ENCODE data around the gene OR2AP1. TPM values are rescaled to one million over a fixed set of nuclear protein-coding genes. Genes with fewer than 3 reads are reported as not detected.
"Not testable (repeated sequence)": the region's sequence is repeated elsewhere in the genome, so short reads cannot be mapped to it uniquely, and the experiment has no call there.

The OR2AP1 gene
- total and polyA plus RNA-seq, 4 experiments from 2014 or later = not detected

DNA sequence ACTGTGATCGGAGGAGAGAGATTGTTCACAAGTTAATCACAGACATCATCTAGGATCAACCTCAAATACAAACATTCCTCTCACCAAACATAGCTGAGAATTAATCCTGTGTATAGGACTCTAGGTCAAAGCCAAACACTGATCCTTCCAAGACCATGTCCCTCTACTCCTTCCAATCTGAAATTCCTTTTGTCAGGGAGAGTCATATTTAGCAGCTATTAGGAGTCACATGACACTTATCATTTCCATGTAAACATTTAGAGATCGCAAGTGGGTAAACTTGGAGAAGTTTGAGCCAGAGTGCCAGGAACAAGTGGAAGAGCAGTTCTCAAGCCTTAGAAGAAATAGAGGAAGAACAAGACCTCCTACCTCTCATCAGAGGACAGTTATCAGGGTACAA is 13.5 kb downstream of the OR2AP1 start:
- Histone ChIP-seq H3K27me3 (ENCODE audit: insufficient read depth, low read length) (peaks cover 6% of the 10 kb centered on the region), H3K36me3 (ENCODE audit: insufficient read depth, low read length) (no peaks in the 10 kb centered on the region), H3K27ac (ENCODE audit: low read depth, low read length) (no peak overlapping the region), H3K4me3 (ENCODE audit: low read length in 2 of 2) (no peak overlapping the region), H3K4me1 (ENCODE audit: insufficient read depth, low read length) (no peaks in the 10 kb centered on the region), H3K9me3 (ENCODE audit: control insufficient read depth in 1 of 2, low read length in 2 of 2) (no peaks in the 10 kb centered on the region)
- ChIA-PET CTCF (ENCODE audit: partially characterized antibody) (no interaction called here), POLR2A (ENCODE audit: partially characterized antibody) (no interaction called here)
- H3K9me3 Mint-ChIP-seq = peaks cover 0 to 23% (median 6%) of the 10 kb centered on the region in 8 donors
- intact Hi-C loops (cut with micrococcal nuclease) = no loop called here
- H3K4me3 Mint-ChIP-seq = no peak overlapping the region
- H3K36me3 Mint-ChIP-seq = peaks cover 0 to 3% of the 10 kb centered on the region in 2 donors
- H3K27me3 Mint-ChIP-seq = peaks cover 15 to 42% of the 10 kb centered on the region in 2 donors
- DNase-seq = no peak
- H3K4me1 Mint-ChIP-seq = no peaks in the 10 kb centered on the region
- H3K27ac Mint-ChIP-seq = no peak overlapping the region

DNA sequence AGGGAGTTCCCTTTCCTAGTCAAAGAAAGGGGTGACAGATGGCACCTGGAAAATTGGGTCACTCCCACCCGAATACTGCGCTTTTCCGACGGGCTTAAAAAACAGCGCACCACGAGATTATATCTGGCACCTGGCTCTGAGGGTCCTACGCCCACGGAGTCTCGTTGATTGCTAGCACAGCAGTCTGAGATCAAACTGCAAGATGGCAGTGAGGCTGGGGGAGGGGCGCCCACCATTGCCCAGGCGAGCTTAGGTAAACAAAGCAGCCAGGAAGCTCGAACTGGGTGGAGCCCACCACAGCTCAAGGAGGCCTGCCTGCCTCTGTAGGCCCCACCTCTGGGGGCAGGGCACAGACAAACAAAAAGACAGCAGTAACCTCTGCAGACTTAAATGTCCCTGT is 17.9 kb downstream of the OR2AP1 start:
- H3K4me3 ChIP-seq (ENCODE audit: low read length in 2 of 2); H3K9me3 ChIP-seq (ENCODE audit: control insufficient read depth in 1 of 2, low read length in 2 of 2); H3K27me3 ChIP-seq (ENCODE audit: insufficient read depth, low read length); H3K36me3 Mint-ChIP-seq; POLR2A ChIA-PET (ENCODE audit: partially characterized antibody); H3K27ac Mint-ChIP-seq; H3K27ac ChIP-seq (ENCODE audit: low read depth, low read length); H3K4me3 Mint-ChIP-seq; H3K36me3 ChIP-seq (ENCODE audit: insufficient read depth, low read length); CTCF ChIA-PET (ENCODE audit: partially characterized antibody); H3K4me1 ChIP-seq (ENCODE audit: insufficient read depth, low read length); DNase-seq; intact Hi-C loops (cut with micrococcal nuclease); H3K4me1 Mint-ChIP-seq: not testable (repeated sequence)
- H3K27me3 Mint-ChIP-seq = peaks cover 14 to 42% of the 10 kb centered on the region in 2 donors
- peaks cover 0 to 34% (median 20%) of the 10 kb centered on the region in 8 donors for H3K9me3 Mint-ChIP-seq

DNA sequence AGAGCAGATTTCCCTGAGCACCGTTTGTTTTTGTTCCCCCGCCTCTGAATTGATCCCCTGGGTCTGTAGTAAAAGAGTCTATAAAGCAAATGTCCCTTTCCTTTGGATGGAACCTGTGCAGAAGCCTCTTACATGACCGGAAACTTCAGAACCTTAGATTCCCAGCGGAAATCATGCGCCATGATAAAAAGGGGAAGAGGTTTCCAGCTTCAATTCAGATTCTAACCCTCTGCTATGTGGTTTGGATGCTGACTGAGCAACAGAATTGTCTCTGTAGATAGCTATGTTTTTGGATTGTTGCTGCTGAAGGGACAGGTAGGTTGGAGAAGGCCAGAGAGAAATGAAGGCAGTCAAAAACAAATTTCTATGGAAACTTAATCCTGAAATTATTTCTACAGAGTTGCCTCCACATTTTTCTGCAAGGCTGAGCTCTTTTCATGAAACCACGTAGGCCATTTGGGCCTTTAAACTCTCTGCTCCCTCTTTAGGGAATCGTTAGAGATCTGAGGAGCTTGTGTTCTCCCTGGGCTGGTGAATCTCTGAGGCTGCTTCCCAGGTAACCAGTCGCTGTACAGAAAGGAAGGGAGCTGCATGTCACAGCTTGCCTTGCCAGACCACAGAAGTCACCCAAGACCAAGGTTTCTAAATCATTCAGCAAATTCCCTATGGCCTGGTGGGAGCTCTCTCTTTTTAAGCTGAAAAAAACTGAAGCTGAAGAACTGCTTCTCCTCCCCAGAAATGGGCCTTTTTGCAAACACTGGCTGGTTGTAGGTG is 35.7 kb downstream of the OR2AP1 start:
- H3K9me3 Mint-ChIP-seq = no peaks in the 10 kb centered on the region
- Histone ChIP-seq H3K9me3 (ENCODE audit: control insufficient read depth in 1 of 2, low read length in 2 of 2) (no peaks in the 10 kb centered on the region), H3K36me3 (ENCODE audit: insufficient read depth, low read length) (no peaks in the 10 kb centered on the region), H3K4me1 (ENCODE audit: insufficient read depth, low read length) (no peaks in the 10 kb centered on the region), H3K27ac (ENCODE audit: low read depth, low read length) (no peak overlapping the region), H3K27me3 (ENCODE audit: insufficient read depth, low read length) (no peaks in the 10 kb centered on the region), H3K4me3 (ENCODE audit: low read length in 2 of 2) (no peak overlapping the region)
- peaks cover 0 to 3% of the 10 kb centered on the region in 2 donors for H3K36me3 Mint-ChIP-seq
- ChIA-PET POLR2A (ENCODE audit: partially characterized antibody) (no interaction called here), CTCF (ENCODE audit: partially characterized antibody) (interaction anchor here (0.5 to 1.6 kb wide), 4 partner anchors 11 to 900 kb away, joined by 3 to 5 read pairs (median 3); no protein-coding TSS in a partner anchor)
- peaks cover 14 to 15% of the 10 kb centered on the region in 2 donors for H3K27me3 Mint-ChIP-seq
- intact Hi-C loops (cut with micrococcal nuclease) = no loop called here
- H3K4me3 Mint-ChIP-seq = no peak overlapping the region
- peaks cover 0 to 3% (median under 1%) of the 10 kb centered on the region in 4 donors for H3K4me1 Mint-ChIP-seq
- DNase-seq = no peak
- no peak overlapping the region for H3K27ac Mint-ChIP-seq

DNA sequence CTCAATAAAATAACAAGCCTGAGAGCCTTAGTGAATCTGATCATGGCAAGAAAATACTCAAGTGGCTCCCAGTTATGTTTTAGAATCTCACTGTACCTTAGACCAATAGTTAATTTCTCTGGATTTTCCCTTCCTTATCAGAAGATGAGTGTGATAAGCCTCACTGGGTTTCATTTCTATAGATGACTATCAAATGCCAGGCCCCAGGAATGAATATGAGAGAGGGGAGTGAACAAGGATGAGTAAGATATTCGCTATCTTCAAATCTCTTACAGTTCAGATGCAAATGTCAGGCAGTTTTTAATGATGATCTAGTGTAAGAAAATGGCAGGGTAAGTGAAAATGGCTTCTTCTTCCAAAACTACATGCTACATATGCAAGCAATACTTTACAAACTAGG is 38.3 kb downstream of the OR2AP1 start:
- POLR2A ChIA-PET (ENCODE audit: partially characterized antibody) = no interaction called here
- H3K4me3 ChIP-seq (ENCODE audit: low read length in 2 of 2) = no peak overlapping the region
- Mint-ChIP-seq H3K4me3 (no peak overlapping the region), H3K4me1 (no peaks in the 10 kb centered on the region), H3K27me3 (peaks cover 15 to 17% of the 10 kb centered on the region in 2 donors), H3K9me3 (peaks cover 0 to 17% (median 9%) of the 10 kb centered on the region in 8 donors), H3K36me3 (peaks cover 0 to 6% of the 10 kb centered on the region in 2 donors), H3K27ac (no peak overlapping the region)
- H3K4me1 ChIP-seq (ENCODE audit: insufficient read depth, low read length) = no peaks in the 10 kb centered on the region
- CTCF ChIA-PET (ENCODE audit: partially characterized antibody) = interaction anchor here (0.9 kb wide), 1 partner anchor 9 kb away, joined by 3 read pairs; no protein-coding TSS in a partner anchor
- no peak for DNase-seq
- no peaks in the 10 kb centered on the region for H3K36me3 ChIP-seq (ENCODE audit: insufficient read depth, low read length)
- intact Hi-C loops (cut with micrococcal nuclease) = no loop called here
- no peaks in the 10 kb centered on the region for H3K27me3 ChIP-seq (ENCODE audit: insufficient read depth, low read length)
- no peak overlapping the region for H3K27ac ChIP-seq (ENCODE audit: low read depth, low read length)
- no peaks in the 10 kb centered on the region for H3K9me3 ChIP-seq (ENCODE audit: control insufficient read depth in 1 of 2, low read length in 2 of 2)

DNA sequence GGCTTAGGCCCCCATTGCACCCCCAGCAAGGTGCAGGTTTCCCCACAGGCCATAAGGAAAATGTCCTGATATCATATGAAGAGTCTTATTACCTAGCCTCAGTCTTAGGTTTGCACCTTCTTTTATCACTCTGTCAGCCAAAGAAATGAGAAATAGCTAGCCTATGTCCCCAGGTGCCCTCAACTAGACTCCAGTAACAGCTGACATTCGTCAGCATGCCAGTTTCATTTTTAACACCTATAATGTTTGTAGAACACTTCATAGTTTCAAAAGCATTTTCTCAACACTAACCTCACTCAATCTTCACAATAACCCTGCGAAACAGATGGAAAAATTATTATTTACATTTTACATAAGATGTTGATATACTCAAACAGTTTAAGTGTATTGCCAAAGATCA is 40.4 kb downstream of the OR2AP1 start:
- peaks cover 2 to 36% (median 24%) of the 10 kb centered on the region in 8 donors for H3K9me3 Mint-ChIP-seq
- H3K4me3 ChIP-seq (ENCODE audit: low read length in 2 of 2) = no peak overlapping the region
- peaks cover 4 to 18% of the 10 kb centered on the region in 2 donors for H3K36me3 Mint-ChIP-seq
- no peaks in the 10 kb centered on the region for H3K9me3 ChIP-seq (ENCODE audit: control insufficient read depth in 1 of 2, low read length in 2 of 2)
- POLR2A ChIA-PET (ENCODE audit: partially characterized antibody) = no interaction called here
- no peak overlapping the region for H3K27ac Mint-ChIP-seq
- intact Hi-C loops (cut with micrococcal nuclease) = no loop called here
- no peak overlapping the region for H3K4me3 Mint-ChIP-seq
- CTCF ChIA-PET (ENCODE audit: partially characterized antibody) = no interaction called here
- H3K36me3 ChIP-seq (ENCODE audit: insufficient read depth, low read length) = no peaks in the 10 kb centered on the region
- H3K4me1 Mint-ChIP-seq = no peaks in the 10 kb centered on the region
- no peak for DNase-seq
- H3K27me3 ChIP-seq (ENCODE audit: insufficient read depth, low read length) = no peaks in the 10 kb centered on the region
- H3K27ac ChIP-seq (ENCODE audit: low read depth, low read length) = no peak overlapping the region
- no peaks in the 10 kb centered on the region for H3K4me1 ChIP-seq (ENCODE audit: insufficient read depth, low read length)
- peaks cover 22 to 26% of the 10 kb centered on the region in 2 donors for H3K27me3 Mint-ChIP-seq

DNA sequence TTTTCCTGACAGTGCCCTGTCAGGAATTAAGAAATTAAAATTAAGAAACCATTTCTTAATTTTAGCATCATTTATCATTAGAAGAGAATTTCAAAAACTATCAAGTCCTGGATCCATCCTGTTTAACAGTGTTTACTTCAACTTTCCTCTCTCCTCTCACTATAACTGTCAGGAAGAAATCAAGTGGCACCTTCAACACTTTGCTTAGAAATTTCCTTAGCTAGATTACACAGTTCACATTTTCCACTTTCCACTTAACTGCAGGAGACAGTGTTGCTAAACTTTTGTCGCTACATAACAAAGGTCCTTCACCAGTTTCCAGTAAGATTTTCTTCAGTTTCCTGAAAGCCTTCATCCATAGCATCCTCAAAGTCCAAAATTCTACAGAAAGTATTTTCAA is 42.5 kb downstream of the OR2AP1 start:
- ChIA-PET CTCF (ENCODE audit: partially characterized antibody) (no interaction called here), POLR2A (ENCODE audit: partially characterized antibody) (no interaction called here)
- Mint-ChIP-seq H3K27ac (no peak overlapping the region), H3K4me1 (peaks cover 0 to 4% (median 2%) of the 10 kb centered on the region in 4 donors), H3K4me3 (no peak overlapping the region), H3K9me3 (peaks cover 2 to 37% (median 24%) of the 10 kb centered on the region in 8 donors), H3K36me3 (peaks cover 4 to 18% of the 10 kb centered on the region in 2 donors), H3K27me3 (peaks cover 25 to 33% of the 10 kb centered on the region in 2 donors)
- Histone ChIP-seq H3K27me3 (ENCODE audit: insufficient read depth, low read length) (no peaks in the 10 kb centered on the region), H3K4me3 (ENCODE audit: low read length in 2 of 2) (no peak overlapping the region), H3K9me3 (ENCODE audit: control insufficient read depth in 1 of 2, low read length in 2 of 2) (no peaks in the 10 kb centered on the region), H3K36me3 (ENCODE audit: insufficient read depth, low read length) (no peaks in the 10 kb centered on the region), H3K4me1 (ENCODE audit: insufficient read depth, low read length) (no peaks in the 10 kb centered on the region), H3K27ac (ENCODE audit: low read depth, low read length) (no peak overlapping the region)
- DNase-seq = no peak
- intact Hi-C loops (cut with micrococcal nuclease) = no loop called here

DNA sequence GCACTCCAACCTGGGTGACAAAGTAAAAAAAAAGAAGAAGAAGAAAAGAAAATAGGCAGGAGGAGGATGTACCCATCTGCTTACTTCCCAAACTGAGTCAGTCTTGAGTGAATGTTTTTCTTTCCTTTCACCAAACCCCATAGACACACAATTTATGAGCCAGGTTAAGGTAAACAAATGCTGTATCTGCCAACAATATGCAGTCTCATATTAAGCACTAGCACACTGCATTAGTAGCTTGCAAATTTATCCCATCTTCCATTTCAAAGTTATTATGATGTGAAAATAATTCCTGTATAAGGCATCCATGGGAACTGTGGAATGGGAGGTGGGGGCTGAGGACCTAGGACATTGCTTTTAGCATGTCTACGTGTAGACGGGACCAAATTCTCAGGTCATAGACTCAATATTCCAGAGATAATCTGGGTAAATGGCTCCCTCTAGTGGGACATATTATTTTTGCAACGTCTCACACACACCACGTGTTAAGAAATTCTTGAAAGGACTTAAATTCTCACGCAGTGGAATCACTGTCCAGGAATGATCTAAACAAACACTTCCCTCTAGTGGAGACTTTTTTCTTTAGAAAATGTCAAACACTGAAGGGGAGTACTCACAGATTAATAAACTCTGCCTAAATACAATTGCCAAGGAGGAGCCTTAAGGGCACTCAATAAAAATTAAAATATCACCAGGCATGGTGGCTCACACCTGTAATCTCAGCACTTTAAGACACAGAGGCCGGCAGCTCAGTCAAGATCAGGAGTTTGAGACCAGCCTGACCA is 47.3 kb downstream of the OR2AP1 start:
- peaks cover 24 to 25% of the 10 kb centered on the region in 2 donors for H3K27me3 Mint-ChIP-seq
- H3K4me1 Mint-ChIP-seq = peaks cover 0 to 5% (median 2%) of the 10 kb centered on the region in 4 donors
- peak; percentile 56 to 70 (median 67) for DNase-seq
- ChIA-PET CTCF (ENCODE audit: partially characterized antibody) (interaction anchor here (0.7 to 2.9 kb wide), 13 partner anchors 8 to 431 kb away, joined by 3 to 13 read pairs (median 4); no protein-coding TSS in a partner anchor), POLR2A (ENCODE audit: partially characterized antibody) (no interaction called here)
- no peaks in the 10 kb centered on the region for H3K27me3 ChIP-seq (ENCODE audit: insufficient read depth, low read length)
- H3K4me3 Mint-ChIP-seq = peak overlapping the region in 1 of 8 donors; percentile 38
- no peak overlapping the region for H3K27ac Mint-ChIP-seq
- no peak overlapping the region for H3K4me3 ChIP-seq (ENCODE audit: low read length in 2 of 2)
- intact Hi-C loops (cut with micrococcal nuclease) = loop anchor here (2.0 kb wide), 1 partner anchor 37 kb away; no protein-coding TSS in a partner anchor
- H3K9me3 Mint-ChIP-seq = peaks cover 2 to 31% (median 24%) of the 10 kb centered on the region in 8 donors
- H3K27ac ChIP-seq (ENCODE audit: low read depth, low read length) = no peak overlapping the region
- no peaks in the 10 kb centered on the region for H3K36me3 ChIP-seq (ENCODE audit: insufficient read depth, low read length)
- peaks cover 4 to 15% of the 10 kb centered on the region in 2 donors for H3K36me3 Mint-ChIP-seq
- no peaks in the 10 kb centered on the region for H3K4me1 ChIP-seq (ENCODE audit: insufficient read depth, low read length)
- H3K9me3 ChIP-seq (ENCODE audit: control insufficient read depth in 1 of 2, low read length in 2 of 2) = no peaks in the 10 kb centered on the region

Data from CD4-positive, alpha-beta memory T cell (primary cell).